Coronary artery (tissue), 2 donors: ENCODE measurements around the gene RAP1GAP.

Experiments used
- DNase-seq: peaks from one replicate; pipeline ENCODE4 v3.0.0-alpha.2; 2017; ENCODE audit warnings: low spot score
- H3K27ac ChIP-seq, 2 donors: fragments of 200-600 bp; sonication (generic); one replicate each; pipeline ENCODE4 v1.5.1; 2016 to 2019
- H3K4me3 ChIP-seq: fragments of 200-600 bp; sonication (generic); 2 replicates; pipeline ENCODE4 v1.5.1; 2016; ENCODE audit warnings: mild to moderate bottlenecking, moderate library complexity
- CTCF ChIP-seq: fragments of 200-600 bp; sonication (generic); IDR thresholded peaks from one replicate; pipeline ENCODE4 v1.5.1; 2019; ENCODE audit warnings: antibody characterized with exemption

Gene RAP1GAP

GRCh38 chr1:21598904-21599303 lies 70.3 kb downstream of the RAP1GAP start:
- no peak overlapping the region for H3K4me3 ChIP-seq
- TF ChIP-seq CTCF = no peak
- no peak overlapping the region for H3K27ac ChIP-seq
- DNase-seq = no peak

GRCh38 chr1:21598417-21598816 lies 70.7 kb downstream of the RAP1GAP start:
- no peak overlapping the region for H3K27ac ChIP-seq
- no peak for TF ChIP-seq CTCF
- no peak for DNase-seq
- no peak overlapping the region for H3K4me3 ChIP-seq

- no peak for DNase-seq
- Histone ChIP-seq H3K27ac (no peak overlapping the region), H3K4me3 (no peak overlapping the region)
- no peak for TF ChIP-seq CTCF
Observed at GRCh38 chr1:21597753-21598152, 71.4 kb downstream of the RAP1GAP start.

- TF ChIP-seq CTCF = no peak
- Histone ChIP-seq H3K4me3 (no peak overlapping the region), H3K27ac (no peak overlapping the region)
- DNase-seq = no peak
Observed at GRCh38 chr1:21596628-21597027, 72.5 kb downstream of the RAP1GAP start.

- Histone ChIP-seq H3K27ac (no peak overlapping the region), H3K4me3 (no peak overlapping the region)
- no peak for DNase-seq
- no peak for TF ChIP-seq CTCF
Observed at GRCh38 chr1:21596174-21596573, 73.0 kb downstream of the RAP1GAP start.

GRCh38 chr1:21594935-21595897 lies 73.9 kb downstream of the RAP1GAP start:
- peak; percentile 32 for TF ChIP-seq CTCF
- no peak overlapping the region for H3K4me3 ChIP-seq
- no peak for DNase-seq

GRCh38 chr1:21594501-21594900 lies 74.7 kb downstream of the RAP1GAP start:
- H3K4me3 ChIP-seq = no peak overlapping the region
- no peak for TF ChIP-seq CTCF
- no peak overlapping the region for H3K27ac ChIP-seq
- no peak for DNase-seq

More at GRCh38 chr1:21594935-21595897, 73.9 kb downstream of the RAP1GAP start:
- no peak overlapping the region for H3K27ac ChIP-seq
